ENCODE measurements around the gene KRT16.
A peak's percentile ranks its signal among the peaks of the same experiment; 100 is the strongest.
"Not testable (repeated sequence)": the region's sequence is repeated elsewhere in the genome, so short reads cannot be mapped to it uniquely, and the experiment has no call there.

The KRT16 gene

DNA sequence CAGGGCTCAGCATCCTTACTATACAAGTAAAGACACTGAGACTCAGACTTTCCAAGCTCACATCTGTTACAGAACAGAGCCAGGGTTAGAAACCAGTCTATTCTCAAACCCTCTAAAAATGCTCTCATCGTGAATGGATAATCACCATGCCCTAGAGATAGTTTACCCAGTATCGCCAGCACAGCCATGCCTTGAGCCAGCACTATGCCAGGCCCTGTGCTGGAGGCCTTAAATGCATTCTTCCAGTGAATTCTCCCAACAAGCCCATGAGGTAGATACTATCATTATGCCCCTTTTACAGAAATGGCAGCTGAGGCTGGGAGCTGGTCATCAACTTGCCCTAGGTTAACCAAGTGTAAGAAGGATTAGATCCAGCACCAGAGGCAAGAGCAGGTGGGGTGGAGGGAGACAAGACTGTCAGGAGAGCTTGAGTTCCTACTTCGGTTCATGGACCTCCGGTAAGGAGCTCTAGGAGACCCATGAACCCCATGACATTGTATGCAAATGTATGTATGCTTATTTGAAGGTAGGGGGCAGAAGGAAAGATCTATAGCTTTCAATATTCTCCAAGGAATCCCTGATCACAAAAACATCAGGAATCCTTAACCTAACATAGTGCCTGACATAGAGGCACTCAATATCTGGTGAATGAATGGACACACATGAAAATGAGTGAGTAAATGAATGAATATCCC, 31.1 kb downstream of the KRT16 start:
- DNase-seq = no peak

DNA sequence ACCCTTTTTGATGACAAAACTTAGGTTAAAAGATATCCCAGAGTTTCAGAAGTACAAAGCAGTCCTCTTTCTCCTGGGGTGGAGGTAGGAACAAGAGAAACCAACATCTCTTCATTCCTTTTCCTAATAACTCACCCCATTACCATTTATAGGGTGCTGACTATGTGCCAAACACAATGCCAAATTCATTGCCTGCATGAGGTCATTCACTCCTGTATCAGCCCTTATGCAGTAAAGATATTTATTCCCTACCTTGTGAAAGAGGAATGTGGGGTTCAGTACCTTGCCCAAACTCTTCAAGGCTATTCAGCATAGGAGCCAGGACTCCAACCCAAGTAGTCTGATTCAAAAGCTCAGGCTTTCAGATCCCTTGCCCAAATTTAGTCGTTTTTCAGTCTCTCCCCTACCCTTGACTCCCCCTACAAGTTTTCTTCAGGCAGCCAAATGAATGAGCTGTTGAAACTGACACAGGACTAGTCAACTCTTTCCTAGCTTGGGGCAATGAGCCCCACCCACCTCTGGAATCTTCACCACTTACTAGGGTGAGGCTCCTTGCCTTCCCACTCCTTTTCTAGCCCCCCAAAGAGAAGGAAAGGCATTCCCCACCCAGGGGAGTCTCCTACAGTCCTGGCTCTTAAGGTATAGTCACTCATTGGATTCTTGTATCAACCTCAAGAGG, 31.7 kb downstream of the KRT16 start:
- DNase-seq = no peak

DNA sequence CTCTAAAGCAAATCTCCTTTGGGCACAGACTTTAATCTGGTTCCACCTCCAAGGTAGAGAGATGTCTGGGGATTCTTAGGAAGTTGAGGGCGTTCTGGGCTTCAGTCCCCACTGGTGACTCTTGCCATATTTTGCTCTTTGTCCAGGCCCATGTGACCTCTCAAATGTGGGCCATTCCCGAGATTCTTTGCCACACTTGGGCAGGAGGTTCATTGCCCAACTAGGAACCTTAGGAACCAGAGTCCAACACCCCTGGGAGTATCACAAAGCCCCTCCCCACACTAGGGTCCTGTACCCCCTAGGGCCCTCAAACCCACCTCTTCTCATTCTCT, 32.4 kb downstream of the KRT16 start:
- DNase-seq = no peak

DNA sequence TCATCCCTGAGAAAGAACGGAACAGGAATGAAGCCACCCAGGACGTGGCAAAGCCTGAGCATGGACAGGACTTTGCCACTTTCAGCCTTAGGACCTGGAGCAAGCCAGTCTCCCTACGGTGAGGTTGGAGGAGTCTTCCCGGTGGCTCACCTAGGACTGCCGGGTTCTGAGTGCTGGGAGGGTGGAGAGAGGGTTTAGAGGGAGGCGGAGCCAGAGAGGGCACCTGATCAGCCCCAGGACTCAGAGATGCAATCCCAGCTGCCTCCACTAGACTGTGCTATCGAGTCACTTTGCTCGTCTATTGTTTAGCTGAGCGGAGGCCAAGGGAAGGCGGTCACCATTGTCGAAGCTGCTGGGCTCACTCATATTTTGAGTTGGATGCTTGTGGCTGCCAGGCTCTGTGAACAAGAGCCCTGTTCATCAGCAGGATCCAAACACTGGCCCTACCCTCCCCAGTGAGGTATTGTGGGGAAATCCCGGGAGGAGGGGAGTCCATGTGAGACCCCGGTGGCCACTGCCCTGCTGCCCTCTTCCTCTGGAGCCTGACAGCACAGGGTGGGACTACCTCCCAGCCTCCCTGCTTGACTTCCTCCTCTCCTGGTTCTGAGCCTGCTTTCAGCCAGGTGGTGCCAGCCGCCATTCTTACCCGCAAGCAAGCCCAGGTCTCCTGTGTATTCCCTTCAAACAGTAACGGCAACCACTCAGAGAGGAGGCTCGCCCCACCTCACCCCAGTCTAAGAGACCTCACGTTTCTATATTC, 32.9 kb downstream of the KRT16 start:
- peak; percentile 40 for DNase-seq

DNA sequence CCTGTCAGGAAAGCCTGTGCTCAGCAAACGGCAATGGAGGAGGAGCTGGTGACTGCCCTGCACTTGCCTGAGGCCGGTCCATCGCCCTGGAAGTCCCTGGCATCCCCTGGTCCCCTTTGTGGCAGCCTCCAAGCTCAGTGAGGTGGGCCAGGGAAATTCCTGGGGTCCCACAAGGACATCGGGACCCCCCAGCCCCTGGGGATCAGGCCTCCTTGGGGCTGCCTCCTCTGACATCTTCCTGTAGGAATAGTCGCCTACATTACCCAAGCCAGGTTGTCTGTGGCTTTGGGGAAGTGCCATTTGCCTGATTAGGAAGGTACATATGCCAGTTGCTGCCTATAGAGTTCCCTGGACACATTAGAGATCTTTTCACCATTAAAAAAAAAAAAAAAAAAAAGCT, 33.6 kb downstream of the KRT16 start:
- DNase-seq = no peak

DNA sequence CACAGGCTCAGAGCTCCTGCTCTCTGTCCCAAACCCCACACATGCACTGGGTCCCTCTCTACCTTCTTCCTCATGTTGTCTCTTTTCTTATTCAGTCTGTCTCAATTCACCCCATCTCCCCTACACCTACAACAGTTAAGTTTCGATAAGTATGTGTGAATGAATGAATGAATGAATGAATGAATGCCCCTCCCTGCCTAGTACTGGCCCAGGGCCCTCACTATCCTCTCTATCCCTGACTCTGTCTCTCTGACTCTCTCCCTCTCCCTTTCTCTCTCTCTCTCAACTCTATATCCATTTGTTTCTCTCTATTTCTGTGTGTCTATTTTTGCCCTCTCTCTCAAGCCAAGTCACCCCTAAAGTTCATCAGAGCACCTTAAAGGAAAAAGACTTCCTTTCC, 34.0 kb downstream of the KRT16 start:
- DNase-seq = no peak

DNA sequence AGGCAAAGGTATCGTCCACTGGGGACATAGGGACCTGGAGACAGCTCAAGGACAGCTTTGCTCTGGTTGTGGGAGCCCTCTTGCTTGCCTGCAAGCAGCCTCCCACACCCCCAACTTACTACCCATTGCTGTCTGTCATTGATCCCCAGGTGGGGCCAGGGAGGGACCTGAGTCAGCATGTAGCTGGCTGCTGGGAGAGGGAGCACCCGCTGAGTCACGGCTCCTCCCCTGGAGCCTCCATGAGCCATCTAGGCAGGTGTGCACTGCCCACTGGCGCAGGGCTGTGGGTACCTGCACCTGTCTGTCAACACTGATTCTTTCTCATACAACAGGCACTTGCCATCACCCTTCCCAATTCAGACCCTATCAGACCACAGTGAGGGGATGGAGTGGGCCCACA, 35.8 kb downstream of the KRT16 start:
- not testable (repeated sequence) for DNase-seq

DNA sequence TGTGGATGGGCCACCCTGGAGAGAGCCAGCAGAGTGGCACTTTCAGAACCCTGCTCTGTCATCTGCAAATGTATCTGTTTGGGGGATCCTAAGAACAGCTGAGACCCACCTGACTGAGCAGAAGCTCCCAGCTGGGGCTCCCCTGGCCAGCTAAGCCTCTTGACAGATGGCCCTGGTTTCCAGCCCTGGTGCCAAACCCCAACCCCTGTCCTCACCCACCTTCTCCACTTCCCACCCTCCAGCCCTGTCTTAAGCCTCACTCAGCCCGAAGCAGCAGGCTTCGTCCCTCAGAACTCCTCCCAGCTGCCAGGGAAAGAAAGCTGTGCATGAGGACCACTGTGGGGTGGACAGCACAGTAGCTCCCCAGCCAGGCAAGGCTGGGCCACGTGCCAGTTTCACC, 37.2 kb downstream of the KRT16 start:
- DNase-seq = no peak

DNA sequence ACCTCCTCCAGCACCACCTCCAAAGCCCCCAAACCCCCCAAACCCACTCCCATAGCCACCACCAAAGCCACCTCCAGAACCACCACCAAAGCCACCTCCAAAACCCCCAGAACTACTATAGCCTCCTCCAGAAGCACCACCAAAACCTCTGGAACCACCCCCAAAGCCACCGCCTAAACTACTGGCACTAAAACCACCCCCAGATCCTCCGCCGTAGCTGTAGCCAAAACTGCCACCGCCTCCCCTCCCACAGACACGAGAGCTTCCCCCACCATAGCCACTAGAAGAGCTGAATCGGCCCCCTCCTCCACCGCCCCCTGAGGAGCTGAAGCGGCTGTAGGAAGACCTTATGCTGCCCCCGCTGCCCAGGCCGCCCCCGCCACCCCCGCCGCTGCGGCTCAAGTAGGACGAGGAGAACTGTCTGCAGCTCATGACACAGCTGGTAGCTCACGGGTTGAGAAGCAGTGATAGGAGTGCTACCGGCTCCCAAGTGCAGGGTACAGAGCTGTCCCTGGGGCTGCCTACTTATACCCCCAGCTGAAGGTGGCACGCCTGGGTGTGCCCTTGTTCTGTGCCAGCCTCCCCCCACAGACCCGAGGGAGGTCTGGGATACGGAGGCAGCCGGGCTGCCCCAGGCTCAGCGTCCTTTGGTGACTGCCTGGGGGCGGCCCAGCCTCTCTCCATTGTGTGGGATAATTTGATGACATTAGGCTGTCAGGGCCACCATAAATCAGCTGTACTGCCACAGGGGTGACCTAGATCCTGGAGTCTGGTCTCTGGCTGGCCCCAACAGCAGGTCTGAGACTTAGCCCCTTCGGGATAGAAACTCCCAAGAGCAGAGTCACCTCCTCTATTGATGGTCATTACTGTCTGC, 40.8 kb downstream of the KRT16 start, which contains the start of gene KRT9:
Gene KRT9, minus strand, starts transcription at position 499 of the 874 bp plus-strand sequence. Its CDS starts 67 bp downstream, at position 432.
- no peak for DNase-seq

DNA sequence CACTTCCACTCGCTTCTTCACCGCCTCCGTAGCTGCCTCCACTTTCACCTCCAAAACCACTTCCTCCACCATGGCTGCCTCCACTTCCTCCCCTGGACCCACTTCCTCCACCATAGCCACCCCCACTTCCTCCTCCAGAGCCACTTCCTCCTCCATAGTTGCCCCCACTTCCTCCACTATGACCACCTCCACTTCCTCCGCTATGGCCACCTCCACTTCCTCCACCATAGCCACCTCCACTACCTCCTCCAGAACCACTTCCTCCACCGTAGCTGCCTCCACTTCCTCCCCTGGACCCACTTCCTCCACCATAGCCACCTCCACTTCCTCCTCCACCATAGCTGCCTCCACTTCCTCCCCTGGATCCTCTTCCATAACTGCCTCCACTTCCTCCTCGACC, 45.2 kb downstream of the KRT16 start:
- DNase-seq = no peak

DNA sequence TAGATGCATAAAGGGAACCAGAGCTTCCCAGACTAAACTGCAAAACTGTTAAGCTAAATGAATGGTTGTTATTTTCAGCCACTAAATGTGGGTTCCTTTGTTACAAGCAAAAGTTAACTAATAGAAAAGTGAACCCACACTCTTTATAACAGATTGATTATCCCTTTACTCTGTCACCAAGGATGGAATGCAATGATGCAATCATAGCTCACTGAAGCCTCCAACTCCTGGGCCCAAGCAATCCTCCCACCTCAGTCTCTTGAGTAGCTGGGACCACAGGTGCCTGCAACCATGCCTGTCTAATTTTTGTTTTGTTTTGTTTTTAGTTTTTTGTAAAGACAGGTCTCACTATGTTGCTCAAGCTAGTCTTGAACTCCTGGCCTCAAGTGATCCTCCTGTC, 47.2 kb downstream of the KRT16 start:
- no peak for DNase-seq

DNA sequence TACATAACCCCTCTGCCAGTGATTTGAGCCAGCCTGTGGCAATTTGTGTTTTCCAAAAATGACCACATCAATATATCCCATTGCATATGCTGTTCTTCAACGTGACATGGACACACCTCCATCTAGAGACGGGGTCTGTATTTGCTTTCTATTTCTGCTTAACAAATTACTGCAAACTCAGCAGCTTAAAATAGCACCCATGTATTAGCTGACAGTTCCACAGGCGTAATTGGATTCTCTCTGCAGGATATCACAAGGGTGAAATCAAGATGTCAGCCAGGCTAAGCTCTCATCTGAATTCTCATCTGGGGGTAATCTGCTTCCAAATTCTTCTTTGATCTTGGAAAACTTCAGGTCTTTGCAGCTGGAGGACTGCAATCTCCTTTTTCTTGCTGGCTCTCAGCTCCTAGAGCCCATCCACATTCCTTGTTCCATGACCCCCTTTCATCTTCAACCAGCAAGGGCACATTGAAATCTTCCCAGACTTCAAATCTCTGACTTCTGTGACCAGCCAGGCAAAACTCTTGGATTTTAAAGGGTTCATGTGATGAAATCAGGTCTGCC, 48.9 kb downstream of the KRT16 start:
- no peak for DNase-seq

DNA sequence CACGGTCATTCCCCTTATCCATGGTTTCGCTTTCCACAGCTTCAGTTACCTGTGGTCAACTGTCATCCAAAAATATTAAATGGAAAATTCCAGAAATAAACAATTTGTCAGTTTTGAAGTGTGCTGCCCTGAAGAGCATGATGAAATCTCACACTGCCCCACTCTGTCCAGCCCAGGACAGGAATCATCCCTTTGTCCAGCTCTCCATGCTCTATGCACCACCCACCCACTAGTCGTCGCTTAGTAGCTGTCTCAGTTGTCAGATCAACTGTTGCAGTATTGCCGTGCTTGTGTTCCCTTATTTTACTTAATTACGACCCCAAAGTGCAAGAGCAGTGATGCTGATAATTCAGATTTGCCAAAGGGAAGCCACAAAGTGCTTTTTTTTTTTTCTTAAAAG, 51.0 kb downstream of the KRT16 start:
- no peak for DNase-seq
